AG10803 (cell line): Measurements from ENCODE around the gene PHF12.
"Not testable (repeated sequence)": the region's sequence is repeated elsewhere in the genome, so short reads cannot be mapped to it uniquely, and the experiment has no call there.

ENCODE experiments used
- DNase-seq: peaks from one replicate; pipeline ENCODE4 v3.0.0; 2010; ENCODE audit warnings: low read depth
- H3K4me3 ChIP-seq: 2 replicates; pipeline ENCODE4 v1.5.1; 2011; ENCODE audit warnings: mild to moderate bottlenecking, low read length, control low read depth
- TF ChIP-seq, protein P1 (sequence below): conservative IDR thresholded peaks from 2 replicates; pipeline ENCODE4 v1.5.1; 2011; ENCODE audit warnings: mild to moderate bottlenecking, low read length, control low read depth, inconsistent platforms

Gene PHF12

DNA sequence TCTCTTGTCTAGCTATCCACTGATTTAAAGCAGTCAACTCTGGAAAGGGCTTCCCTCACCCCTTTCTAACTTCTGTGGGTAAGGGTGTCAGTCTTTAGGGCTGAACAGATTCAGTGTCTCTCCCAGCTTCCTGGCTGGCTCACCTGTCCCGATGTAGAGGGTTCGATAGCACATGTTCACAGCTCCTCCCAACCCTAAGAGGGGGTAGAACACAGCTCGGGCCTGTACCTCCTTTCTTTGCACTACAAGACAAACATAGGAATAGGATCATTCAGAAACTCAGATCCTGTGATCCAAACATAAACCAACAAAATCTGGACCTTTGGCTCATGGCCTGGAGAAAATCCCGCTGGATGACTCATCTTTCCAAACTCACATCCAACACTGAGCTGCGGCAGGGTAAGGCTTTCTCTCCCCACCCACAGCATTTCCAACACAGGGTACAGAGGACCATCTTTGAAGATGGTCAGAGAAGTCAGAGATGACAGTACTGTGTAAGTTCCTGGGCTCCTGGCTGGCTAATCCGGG lies 42.6 kb downstream of the PHF12 start:
- TF ChIP-seq, protein P1, sequence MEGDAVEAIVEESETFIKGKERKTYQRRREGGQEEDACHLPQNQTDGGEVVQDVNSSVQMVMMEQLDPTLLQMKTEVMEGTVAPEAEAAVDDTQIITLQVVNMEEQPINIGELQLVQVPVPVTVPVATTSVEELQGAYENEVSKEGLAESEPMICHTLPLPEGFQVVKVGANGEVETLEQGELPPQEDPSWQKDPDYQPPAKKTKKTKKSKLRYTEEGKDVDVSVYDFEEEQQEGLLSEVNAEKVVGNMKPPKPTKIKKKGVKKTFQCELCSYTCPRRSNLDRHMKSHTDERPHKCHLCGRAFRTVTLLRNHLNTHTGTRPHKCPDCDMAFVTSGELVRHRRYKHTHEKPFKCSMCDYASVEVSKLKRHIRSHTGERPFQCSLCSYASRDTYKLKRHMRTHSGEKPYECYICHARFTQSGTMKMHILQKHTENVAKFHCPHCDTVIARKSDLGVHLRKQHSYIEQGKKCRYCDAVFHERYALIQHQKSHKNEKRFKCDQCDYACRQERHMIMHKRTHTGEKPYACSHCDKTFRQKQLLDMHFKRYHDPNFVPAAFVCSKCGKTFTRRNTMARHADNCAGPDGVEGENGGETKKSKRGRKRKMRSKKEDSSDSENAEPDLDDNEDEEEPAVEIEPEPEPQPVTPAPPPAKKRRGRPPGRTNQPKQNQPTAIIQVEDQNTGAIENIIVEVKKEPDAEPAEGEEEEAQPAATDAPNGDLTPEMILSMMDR: no peak
- DNase-seq: peak; percentile 68
- H3K4me3 ChIP-seq: no peak overlapping the region

DNA sequence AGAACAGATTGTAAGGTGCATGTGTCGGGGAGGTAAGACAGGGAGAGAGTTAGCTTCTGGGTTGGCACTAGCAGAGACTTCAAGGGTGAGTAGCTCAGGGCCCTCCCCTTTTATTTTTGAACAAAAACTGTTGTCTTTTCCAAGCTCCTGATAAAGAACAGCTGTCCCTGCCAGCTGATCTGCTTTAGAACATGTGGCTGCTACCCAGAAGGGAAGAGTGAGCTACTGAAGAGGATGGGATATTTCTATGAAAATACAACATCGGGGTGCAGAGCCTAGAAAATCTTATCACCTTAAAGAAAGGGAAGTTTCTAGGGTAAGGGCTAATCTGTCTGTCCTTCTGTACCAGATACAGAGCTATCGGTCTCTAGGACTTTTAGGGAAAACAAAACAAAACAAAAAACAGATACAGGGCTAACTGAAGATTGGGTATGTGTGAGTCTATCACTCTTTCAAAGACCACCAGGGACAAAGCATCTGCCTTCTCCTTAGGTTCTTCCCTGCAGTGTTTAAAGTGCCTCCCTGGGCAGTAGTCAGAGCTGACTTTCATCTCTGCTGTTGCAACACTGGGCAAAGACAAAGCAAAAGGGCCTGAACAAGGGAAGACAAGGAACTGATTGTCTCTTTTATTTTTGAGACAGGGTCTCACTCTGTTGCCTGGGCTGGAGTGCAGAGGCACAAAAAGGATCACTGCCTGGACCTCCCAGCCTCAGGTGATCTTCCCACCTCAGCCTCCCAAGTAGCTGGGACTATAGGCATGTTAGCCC lies 43.4 kb downstream of the PHF12 start:
- peak; percentile 35 for DNase-seq
- TF ChIP-seq, protein P1: no peak

DNA sequence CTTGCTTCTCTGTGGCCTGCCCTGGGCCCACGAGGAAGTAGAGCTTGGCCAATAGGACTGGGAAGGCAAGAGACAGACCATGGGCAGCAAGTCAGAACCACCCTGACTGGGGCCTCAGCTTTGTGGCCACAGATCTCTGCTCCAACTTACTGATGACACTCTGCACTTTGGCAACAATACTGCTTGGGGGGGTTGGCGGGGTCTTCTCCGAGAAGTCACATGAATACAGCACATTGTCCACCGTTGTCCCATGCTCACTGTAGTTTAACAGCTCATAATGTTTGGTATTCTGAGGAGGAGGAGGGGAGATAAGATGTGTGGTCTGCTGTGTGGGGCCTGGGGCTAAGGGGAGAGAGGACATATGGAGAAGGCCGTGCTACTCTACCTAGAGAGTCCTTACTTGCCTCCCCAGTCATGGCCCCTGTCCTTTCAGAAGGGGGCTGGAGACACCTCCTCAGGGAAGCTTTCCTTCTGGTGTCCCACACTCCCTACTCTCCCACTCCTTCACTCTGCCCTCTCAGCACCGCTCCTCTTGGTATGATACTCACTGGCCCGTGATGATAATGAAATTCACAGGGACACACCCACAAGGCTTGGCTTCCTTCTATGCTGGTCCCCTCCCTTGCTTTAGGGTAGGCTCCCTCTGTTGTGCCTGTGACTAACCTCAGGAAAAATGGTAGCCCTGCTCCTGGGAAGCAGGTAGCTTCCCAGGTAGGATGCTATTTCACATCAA lies 44.4 kb downstream of the PHF12 start:
- no peak for DNase-seq
- no peak overlapping the region for H3K4me3 ChIP-seq
- TF ChIP-seq, protein P1: no peak

More for the DNA sequence above, 43.4 kb downstream of the PHF12 start:
- H3K4me3 ChIP-seq: no peak overlapping the region

DNA sequence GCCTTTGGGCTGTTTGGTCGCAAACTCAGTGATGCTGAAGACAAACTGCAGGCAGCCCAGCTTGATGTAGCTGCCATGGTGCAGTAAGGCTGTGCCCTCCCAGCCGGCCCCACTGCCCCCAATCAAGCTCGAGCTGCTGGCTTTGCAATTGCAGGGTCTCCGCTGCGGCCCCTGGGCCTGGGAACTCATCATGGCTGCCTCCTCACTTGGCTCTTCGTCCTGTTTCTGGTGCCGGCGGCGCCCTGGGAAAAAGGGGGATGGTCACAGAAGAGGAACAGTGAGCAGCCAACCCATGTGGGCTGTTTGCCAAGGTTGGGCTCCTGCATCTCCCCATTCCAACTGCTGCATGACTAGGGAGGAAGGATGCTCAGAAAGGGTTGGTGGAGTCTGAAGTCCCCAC lies 45.0 kb downstream of the PHF12 start:
- H3K4me3 ChIP-seq: no peak overlapping the region
- no peak for DNase-seq
- TF ChIP-seq, protein P1: no peak

DNA sequence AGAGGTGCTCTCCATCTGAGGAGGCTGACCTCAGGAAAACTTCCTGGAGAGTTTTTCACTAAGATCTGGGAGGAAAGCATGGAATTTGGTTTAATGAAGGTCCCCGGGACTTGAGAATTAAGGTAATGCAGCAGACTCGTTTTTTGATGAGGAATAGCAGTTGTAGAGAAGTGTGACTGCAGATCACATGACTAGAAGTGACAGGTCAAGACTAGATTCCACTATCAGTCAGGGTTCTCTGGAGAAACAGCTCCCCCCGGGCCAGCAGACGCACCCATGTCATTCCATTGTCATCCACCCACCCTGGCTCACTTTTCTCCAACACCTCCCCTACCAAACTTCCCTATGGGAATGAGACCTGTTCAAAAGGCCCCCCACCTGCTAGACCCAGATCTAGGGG lies 46.5 kb downstream of the PHF12 start:
- H3K4me3 ChIP-seq: no peak overlapping the region
- TF ChIP-seq, protein P1: no peak
- DNase-seq: no peak

DNA sequence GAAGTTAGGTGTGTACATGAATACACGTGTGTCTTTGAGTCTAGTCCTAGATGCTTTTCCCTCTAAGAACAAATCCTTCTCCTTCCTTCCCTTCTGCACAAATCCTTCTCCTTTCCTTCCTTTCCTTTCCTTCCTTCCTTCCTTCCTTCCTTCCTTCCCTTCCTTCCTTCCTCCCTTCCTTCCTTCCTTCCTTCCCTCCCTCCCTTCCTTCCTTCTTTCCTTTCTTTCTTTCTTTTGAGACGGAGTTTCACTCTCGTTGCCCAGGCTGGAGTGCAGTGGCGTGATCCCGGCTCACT lies 47.8 kb downstream of the PHF12 start:
- not testable (repeated sequence) for DNase-seq, H3K4me3 ChIP-seq

DNA sequence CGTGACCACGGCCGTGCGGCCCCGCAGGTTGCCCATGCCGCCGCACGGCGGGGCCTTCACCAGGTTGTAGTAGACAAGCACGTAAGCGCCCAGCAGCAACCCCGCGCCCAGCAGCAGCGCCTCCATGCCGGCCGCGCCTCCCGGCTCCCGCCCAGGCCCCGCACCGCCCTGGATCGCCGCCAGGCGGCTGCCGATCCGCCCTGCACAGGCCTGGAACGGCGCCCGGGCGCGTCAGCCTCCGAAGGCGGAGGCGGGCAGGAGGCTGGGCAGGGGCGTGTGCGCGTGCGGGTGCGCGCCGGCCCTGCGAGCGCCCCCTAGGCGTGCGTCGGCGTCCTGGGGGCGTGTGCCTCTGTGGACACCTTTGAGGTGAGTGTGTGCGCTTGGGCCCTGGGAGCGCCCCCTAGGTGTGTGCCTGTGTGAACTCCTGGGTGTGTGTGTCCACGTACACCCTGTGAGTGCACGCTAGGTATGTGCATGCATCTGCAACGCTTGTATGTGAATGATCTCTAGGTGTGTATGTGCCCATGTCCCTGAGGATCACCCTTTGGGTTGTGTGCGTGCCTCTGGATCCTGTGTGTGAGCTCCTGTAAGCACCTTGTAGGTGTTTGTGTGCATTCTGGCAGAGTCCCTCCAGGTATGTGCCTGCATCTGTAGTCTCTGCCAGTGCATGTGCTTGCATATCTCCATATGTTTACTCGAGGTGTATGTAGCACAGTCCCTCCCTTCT lies 48.3 kb downstream of the PHF12 start, which contains the start of gene DHRS13:
Gene DHRS13, minus strand, starts transcription at position 261 of the 727 bp plus-strand sequence. Its CDS starts 135 bp downstream, at position 126.
- TF ChIP-seq, protein P1: peak; percentile 42
- peak; percentile 74 for DNase-seq
- H3K4me3 ChIP-seq: peak within 1 kb of the TSS; percentile 58
